Stimulated activated CD8-positive, alpha-beta memory T cell treated with anti-CD3 and anti-CD28 coated beads, Interleukin-12 subunit alpha, Interleukin-12 subunit beta, amount 100 ng/mL, for 1 hour (primary cell): Measurements from ENCODE around the gene OR52K2.
"Not testable (repeated sequence)": the region's sequence is repeated elsewhere in the genome, so short reads cannot be mapped to it uniquely, and the experiment has no call there.

ENCODE experiments used
- DNase-seq: peaks from one replicate; pipeline ENCODE4 v3.0.0-alpha.2; 2020; ENCODE audit warnings: low read depth

OR52K2 gene

GRCh38 chr11:4480577-4481239, 31.6 kb downstream of the OR52K2 start:
- no peak for DNase-seq

- DNase-seq: no peak
Measured at GRCh38 chr11:4481240-4481582, 32.1 kb downstream of the OR52K2 start.

- DNase-seq: no peak
Measured at GRCh38 chr11:4482445-4482844, 33.4 kb downstream of the OR52K2 start, which contains the start of gene OR52K1. Gene OR52K1 (plus strand): TSS chr11:4482646. CDS start chr11:4488901, 6,255 bp downstream.

- no peak for DNase-seq
Measured at GRCh38 chr11:4484310-4484709, 35.2 kb downstream of the OR52K2 start.

- DNase-seq: not testable (repeated sequence)
Measured at GRCh38 chr11:4491405-4491804, 42.3 kb downstream of the OR52K2 start.

GRCh38 chr11:4491878-4492606, 42.9 kb downstream of the OR52K2 start:
- no peak for DNase-seq

- no peak for DNase-seq
Measured at GRCh38 chr11:4493480-4493818, 44.4 kb downstream of the OR52K2 start.

GRCh38 chr11:4495487-4495886, 46.4 kb downstream of the OR52K2 start:
- DNase-seq: no peak

- DNase-seq: no peak
Measured at GRCh38 chr11:4495986-4496385, 46.9 kb downstream of the OR52K2 start.

- DNase-seq: no peak
Measured at GRCh38 chr11:4496557-4497248, 47.6 kb downstream of the OR52K2 start.
